ENCODE data around the gene CAMTA1. TPM values are rescaled to one million over a fixed set of nuclear protein-coding genes. Genes with fewer than 3 reads are reported as not detected.

The CAMTA1 gene
- total RNA-seq, 1 experiment from 2014 or later: 50.3 TPM

DNA sequence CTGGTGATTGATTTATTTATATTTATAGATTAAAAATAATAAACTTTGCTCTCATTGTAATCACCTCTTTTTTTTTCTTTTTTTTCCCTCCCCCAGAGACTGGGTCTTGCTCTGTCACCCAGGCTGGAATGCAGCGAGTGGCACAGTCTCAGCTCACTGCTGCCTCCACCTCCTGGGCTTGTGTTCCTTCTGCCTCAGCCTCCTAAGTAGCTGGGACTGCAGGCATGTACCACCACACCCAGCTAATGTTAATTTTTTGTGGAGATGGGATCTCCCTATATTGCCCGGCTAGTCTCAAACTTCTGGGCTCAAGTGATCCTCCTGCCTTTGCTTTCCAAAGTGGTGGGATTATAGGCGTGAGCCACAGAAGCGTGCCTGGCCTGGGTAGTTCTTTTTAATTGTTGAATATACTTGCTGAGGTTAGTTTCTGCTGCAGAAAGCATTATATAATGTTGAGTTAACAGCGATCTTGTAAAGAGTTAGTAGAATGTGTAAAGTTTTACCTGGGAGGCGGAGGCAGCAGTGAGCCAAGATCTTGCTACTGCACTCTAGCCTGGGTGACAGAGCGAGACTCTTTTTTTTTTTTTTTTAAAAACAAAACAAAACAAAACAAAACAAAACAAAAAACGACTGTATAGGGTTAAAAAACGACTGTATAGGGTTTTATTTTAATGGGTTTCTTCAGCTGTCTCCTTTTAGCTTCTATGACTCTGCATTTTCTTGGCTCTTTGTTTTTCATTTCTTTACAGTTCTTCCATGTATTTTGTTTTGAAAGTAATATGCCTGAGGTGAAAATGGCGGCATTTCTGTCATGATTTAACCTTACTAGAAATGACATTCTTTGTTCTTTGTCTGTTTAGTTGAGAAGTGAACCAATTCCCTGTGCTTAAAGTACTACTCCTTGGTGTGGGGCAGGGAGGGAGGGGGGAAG, 82.7 kb downstream of the CAMTA1 start:
- intact Hi-C loops (cut with micrococcal nuclease; ENCODE audit: unreplicated experiment): no loop called here
- Mint-ChIP-seq H3K27ac (ENCODE audit: unreplicated experiment) (no peak overlapping the region), H3K4me3 (ENCODE audit: low read depth, unreplicated experiment) (no peak overlapping the region)

DNA sequence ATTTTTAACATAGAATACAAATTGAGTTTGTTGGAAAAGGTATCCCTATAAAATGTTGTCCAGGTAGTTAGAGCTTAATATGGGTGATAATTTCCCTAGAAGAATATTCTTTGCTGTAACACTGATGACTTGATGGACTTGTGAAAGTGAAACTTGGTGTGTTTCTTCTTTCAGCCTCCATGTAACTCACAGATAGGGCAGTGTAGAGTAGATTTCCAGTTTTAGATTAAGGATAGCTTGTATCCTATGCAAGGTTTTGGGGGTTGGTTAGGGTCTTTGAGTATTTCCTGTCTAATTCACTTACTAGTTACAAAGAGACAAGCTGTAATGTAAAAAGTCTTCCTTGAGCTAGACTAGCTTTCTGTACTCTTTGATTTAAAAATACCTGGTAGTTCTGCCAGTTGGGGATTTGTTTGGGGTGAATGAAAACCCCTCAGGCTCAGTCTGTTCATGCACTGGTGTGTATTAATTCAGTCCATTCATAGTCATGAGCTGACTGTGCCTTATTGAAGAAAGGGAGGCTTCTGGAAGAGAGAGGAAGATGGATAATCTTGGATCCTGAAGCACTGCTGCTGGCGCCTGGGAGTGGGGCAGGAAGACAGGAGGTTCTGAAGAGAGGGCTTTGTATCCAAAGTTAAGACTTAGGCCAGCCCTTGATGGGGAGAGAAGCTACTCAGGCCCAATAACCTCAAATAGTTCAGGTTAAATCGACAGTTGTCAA, 83.6 kb downstream of the CAMTA1 start:
- CTCF ChIA-PET: no interaction called here
- no peak overlapping the region for H3K4me3 Mint-ChIP-seq (ENCODE audit: low read depth, unreplicated experiment)
- peaks cover 21% of the 10 kb centered on the region for H3K4me1 Mint-ChIP-seq (ENCODE audit: low read depth, unreplicated experiment)
- H3K27me3 Mint-ChIP-seq (ENCODE audit: unreplicated experiment): no peaks in the 10 kb centered on the region
- H3K36me3 Mint-ChIP-seq (ENCODE audit: insufficient read depth, unreplicated experiment): peaks cover 4% of the 10 kb centered on the region
- BruUV-seq (replicated peaks): no TSS peak
- no peaks in the 10 kb centered on the region for H3K9me3 Mint-ChIP-seq (ENCODE audit: low read depth, unreplicated experiment)
- TF ChIP-seq, protein P1, sequence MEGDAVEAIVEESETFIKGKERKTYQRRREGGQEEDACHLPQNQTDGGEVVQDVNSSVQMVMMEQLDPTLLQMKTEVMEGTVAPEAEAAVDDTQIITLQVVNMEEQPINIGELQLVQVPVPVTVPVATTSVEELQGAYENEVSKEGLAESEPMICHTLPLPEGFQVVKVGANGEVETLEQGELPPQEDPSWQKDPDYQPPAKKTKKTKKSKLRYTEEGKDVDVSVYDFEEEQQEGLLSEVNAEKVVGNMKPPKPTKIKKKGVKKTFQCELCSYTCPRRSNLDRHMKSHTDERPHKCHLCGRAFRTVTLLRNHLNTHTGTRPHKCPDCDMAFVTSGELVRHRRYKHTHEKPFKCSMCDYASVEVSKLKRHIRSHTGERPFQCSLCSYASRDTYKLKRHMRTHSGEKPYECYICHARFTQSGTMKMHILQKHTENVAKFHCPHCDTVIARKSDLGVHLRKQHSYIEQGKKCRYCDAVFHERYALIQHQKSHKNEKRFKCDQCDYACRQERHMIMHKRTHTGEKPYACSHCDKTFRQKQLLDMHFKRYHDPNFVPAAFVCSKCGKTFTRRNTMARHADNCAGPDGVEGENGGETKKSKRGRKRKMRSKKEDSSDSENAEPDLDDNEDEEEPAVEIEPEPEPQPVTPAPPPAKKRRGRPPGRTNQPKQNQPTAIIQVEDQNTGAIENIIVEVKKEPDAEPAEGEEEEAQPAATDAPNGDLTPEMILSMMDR (IDR thresholded peaks at IDR 0.05; ENCODE audit: unreplicated experiment): no peak
- H3K27ac Mint-ChIP-seq (ENCODE audit: unreplicated experiment): no peak overlapping the region
- intact Hi-C loops (cut with micrococcal nuclease; ENCODE audit: unreplicated experiment): no loop called here
- DNase-seq: no peak

More for the DNA sequence above, 82.7 kb downstream of the CAMTA1 start:
- TF ChIP-seq, protein P1 (IDR thresholded peaks at IDR 0.05; ENCODE audit: unreplicated experiment): no peak
- no peak for DNase-seq
- H3K27me3 Mint-ChIP-seq (ENCODE audit: unreplicated experiment): no peaks in the 10 kb centered on the region
- no TSS peak for BruUV-seq (replicated peaks)
- peaks cover 4% of the 10 kb centered on the region for H3K36me3 Mint-ChIP-seq (ENCODE audit: insufficient read depth, unreplicated experiment)
- CTCF ChIA-PET: no interaction called here
- H3K4me1 Mint-ChIP-seq (ENCODE audit: low read depth, unreplicated experiment): peaks cover 29% of the 10 kb centered on the region
- H3K9me3 Mint-ChIP-seq (ENCODE audit: low read depth, unreplicated experiment): no peaks in the 10 kb centered on the region

DNA sequence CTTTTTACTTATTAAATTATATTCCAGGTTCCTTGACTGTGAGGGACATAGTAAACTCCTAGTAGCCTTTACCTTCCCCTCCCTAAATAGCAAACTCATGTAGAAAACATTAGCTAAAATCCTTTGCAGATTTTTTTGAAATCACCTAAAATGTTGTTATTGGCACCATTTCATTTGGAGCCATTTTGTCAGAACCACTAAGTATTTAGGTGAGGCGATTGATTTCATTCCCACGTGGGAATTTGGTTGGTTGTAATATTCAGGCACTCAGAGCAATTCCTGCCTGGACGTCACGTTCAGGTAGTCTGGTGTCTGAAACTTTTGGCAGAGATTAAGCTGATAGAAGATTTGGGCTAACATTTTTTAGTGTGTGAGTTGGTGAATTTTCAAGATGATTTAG, 84.3 kb downstream of the CAMTA1 start:
- Mint-ChIP-seq H3K4me3 (ENCODE audit: low read depth, unreplicated experiment) (no peak overlapping the region), H3K9me3 (ENCODE audit: low read depth, unreplicated experiment) (no peaks in the 10 kb centered on the region), H3K27ac (ENCODE audit: unreplicated experiment) (no peak overlapping the region), H3K27me3 (ENCODE audit: unreplicated experiment) (no peaks in the 10 kb centered on the region), H3K36me3 (ENCODE audit: insufficient read depth, unreplicated experiment) (peaks cover 4% of the 10 kb centered on the region), H3K4me1 (ENCODE audit: low read depth, unreplicated experiment) (peaks cover 14% of the 10 kb centered on the region)
- TF ChIP-seq, protein P1 (IDR thresholded peaks at IDR 0.05; ENCODE audit: unreplicated experiment): no peak
- no TSS peak for BruUV-seq (replicated peaks)
- intact Hi-C loops (cut with micrococcal nuclease; ENCODE audit: unreplicated experiment): no loop called here
- CTCF ChIA-PET: no interaction called here
- no peak for DNase-seq

DNA sequence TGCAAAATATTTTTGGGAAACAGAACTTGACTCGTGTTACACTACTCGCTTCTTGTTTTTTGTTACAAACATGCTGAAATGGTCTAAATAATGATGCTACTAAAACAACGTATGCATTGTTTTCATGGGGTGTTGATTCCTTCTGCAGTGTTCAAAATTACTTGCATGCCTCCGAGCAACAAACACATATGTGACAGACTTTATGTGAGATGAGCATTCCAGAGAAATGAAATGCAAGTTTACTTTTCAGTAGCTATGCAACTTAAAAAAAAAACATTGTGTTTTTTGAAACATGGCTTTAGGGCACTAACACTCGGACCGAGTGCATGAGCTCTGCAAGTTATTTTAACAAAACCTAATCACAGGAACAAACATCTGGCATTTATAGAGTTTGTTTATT, 84.8 kb downstream of the CAMTA1 start:
- CTCF ChIA-PET: no interaction called here
- BruUV-seq (replicated peaks): no TSS peak
- no peak overlapping the region for H3K4me3 Mint-ChIP-seq (ENCODE audit: low read depth, unreplicated experiment)

More for the DNA sequence above, 84.8 kb downstream of the CAMTA1 start:
- intact Hi-C loops (cut with micrococcal nuclease; ENCODE audit: unreplicated experiment): no loop called here
- Mint-ChIP-seq H3K4me1 (ENCODE audit: low read depth, unreplicated experiment) (peaks cover 11% of the 10 kb centered on the region), H3K27me3 (ENCODE audit: unreplicated experiment) (no peaks in the 10 kb centered on the region), H3K36me3 (ENCODE audit: insufficient read depth, unreplicated experiment) (peaks cover 4% of the 10 kb centered on the region), H3K9me3 (ENCODE audit: low read depth, unreplicated experiment) (no peaks in the 10 kb centered on the region), H3K27ac (ENCODE audit: unreplicated experiment) (no peak overlapping the region)
- DNase-seq: no peak
- TF ChIP-seq, protein P1 (IDR thresholded peaks at IDR 0.05; ENCODE audit: unreplicated experiment): no peak
